RWPE1 (cell line): ENCODE data around the gene MYL1.

Source experiments
- CTCF ChIA-PET: fragments of 350-600 bp; sonication (Branson Sonifier 250); formaldehyde crosslinking; extraction: SDS; loops from one replicate; lab custom pipeline; 2021; lab: Yijun Ruan, JAX
- POLR2A ChIA-PET: fragments of 400-600 bp; formaldehyde crosslinking; extraction: SDS; loops from one replicate; lab custom pipeline; 2020; ENCODE audit warnings: antibody characterized with exemption; ENCODE audit not compliant: low non-redundant PET; lab: Yijun Ruan, JAX
- DNase-seq: peaks from one replicate; pipeline ENCODE4 v3.0.0; 2012; ENCODE audit warnings: low spot score
- H3K27ac ChIP-seq: fragments of 450-650 bp; 2 replicates; pipeline ENCODE4 v1.5.1; 2017
- TF ChIP-seq, protein P1 (sequence below): fragments of 450-650 bp; conservative IDR thresholded peaks from 2 replicates; pipeline ENCODE4 v1.5.1; 2017; ENCODE audit warnings: low read depth, mild to moderate bottlenecking

The MYL1 gene

DNA sequence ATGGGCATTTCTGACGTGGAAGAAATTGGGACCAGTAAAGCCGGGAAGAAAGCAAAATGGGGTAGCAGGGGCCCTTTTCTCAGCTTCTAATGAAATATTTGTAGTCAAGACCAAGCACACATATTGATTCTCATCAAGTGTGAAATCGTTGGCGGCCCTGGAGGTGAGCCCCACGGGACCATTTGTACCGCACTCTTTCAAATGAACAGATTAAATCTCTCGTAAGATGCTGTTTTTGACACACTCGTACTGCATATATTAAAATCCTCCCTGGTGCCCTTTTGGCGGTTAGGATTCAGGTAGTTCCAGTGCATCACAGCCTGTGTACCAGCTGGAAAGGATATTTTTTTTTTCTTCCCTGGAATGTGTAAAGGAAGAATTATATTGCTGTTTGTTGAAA is 9.9 kb upstream of the MYL1 start:
- TF ChIP-seq, protein P1, sequence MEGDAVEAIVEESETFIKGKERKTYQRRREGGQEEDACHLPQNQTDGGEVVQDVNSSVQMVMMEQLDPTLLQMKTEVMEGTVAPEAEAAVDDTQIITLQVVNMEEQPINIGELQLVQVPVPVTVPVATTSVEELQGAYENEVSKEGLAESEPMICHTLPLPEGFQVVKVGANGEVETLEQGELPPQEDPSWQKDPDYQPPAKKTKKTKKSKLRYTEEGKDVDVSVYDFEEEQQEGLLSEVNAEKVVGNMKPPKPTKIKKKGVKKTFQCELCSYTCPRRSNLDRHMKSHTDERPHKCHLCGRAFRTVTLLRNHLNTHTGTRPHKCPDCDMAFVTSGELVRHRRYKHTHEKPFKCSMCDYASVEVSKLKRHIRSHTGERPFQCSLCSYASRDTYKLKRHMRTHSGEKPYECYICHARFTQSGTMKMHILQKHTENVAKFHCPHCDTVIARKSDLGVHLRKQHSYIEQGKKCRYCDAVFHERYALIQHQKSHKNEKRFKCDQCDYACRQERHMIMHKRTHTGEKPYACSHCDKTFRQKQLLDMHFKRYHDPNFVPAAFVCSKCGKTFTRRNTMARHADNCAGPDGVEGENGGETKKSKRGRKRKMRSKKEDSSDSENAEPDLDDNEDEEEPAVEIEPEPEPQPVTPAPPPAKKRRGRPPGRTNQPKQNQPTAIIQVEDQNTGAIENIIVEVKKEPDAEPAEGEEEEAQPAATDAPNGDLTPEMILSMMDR = no peak
- POLR2A ChIA-PET = no interaction called here
- CTCF ChIA-PET = no interaction called here
- H3K27ac ChIP-seq = no peak overlapping the region
- DNase-seq = no peak

DNA sequence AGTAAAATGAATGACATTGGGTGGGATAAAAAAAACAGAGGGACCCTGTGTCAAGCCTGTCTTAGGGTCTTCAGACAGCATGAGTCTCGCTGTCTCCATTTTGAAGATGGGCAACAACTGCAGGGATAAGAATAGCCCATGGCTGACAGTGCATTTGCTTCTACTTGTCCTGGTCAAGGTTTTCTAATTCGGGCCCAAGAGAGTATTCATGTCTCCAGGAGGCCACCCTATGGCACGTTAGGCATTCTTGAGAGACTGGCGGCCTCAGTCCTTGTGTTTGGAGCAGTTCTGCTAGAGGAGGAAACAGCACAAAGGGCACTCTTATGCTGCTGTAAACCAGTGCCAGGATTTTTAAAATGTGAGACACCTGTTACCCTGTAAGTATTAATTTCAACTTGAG is 9.5 kb upstream of the MYL1 start:
- ChIA-PET POLR2A (no interaction called here), CTCF (no interaction called here)
- DNase-seq = no peak
- H3K27ac ChIP-seq = no peak overlapping the region
- TF ChIP-seq, protein P1 = no peak

DNA sequence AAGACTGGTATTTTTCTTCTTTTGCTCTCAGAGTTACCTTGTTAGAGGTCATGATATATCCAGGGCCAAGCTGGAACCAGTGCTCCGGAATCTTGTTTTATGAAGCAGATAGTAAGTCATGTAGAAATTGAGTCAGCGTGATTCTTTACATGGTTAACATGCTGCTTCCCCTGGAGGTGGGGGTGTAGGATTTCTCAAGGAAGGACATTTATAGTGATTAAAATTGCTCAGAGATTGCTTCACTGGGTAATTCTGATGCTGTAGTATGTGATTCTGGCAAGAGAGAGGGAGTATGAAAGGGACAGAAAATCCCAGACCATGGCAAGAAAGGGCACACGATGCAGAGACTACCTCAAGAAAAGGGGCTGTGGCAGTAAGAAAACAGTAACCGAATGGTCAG is 8.0 kb upstream of the MYL1 start:
- ChIA-PET POLR2A (no interaction called here), CTCF (no interaction called here)
- TF ChIP-seq, protein P1 = no peak
- H3K27ac ChIP-seq = no peak overlapping the region
- DNase-seq = no peak

DNA sequence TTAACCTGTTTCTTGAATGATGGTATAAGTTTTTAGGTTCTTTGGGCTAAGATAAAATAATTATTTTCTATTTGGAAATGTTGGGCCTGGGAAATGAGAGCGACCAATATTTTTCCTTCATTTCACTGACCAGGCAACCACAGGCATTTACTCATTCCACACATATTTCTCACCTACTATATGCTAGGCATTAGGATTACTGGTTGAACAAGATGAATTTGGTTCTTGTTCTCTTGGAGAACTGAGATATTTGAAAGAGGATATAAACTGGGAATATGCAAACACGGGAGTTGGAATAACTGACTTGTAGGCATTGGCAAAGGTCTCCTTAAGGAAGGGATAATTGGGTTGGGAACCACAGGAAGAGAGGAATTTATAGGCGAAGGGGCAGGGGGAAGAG is 3.9 kb upstream of the MYL1 start:
- DNase-seq = no peak
- no peak overlapping the region for H3K27ac ChIP-seq
- TF ChIP-seq, protein P1 = no peak
- ChIA-PET CTCF (no interaction called here), POLR2A (no interaction called here)

DNA sequence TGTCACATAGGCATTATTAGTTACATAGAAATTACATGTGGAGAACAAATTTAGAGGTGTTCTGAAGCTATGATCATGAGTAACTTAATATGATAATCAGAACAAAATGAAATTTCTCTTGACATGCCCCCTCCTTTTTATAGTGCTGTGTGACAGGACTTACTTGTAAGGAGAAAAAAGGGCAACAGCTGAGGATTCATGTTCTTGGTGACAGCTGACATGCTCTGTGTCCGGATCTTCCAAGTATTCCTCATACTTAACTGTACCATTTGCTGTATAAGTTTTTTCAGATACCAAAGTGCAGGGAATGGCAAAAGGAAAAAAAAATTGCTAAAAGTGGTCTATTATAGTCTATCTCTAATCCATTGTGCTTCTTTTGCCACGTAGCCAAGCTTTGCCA is 3.5 kb upstream of the MYL1 start:
- DNase-seq = no peak
- CTCF ChIA-PET = no interaction called here
- no peak overlapping the region for H3K27ac ChIP-seq
- TF ChIP-seq, protein P1 = no peak
- POLR2A ChIA-PET = no interaction called here

- TF ChIP-seq, protein P1 = no peak
These were observed 4.4 kb downstream of the MYL1 start for GRCh38 chr2:210310550-210310949.

GRCh38 chr2:210309548-210310233 is 5.3 kb downstream of the MYL1 start:
- CTCF ChIA-PET = no interaction called here
- no peak overlapping the region for H3K27ac ChIP-seq
- POLR2A ChIA-PET = no interaction called here
- TF ChIP-seq, protein P1 = no peak
- DNase-seq = no peak

More at GRCh38 chr2:210310550-210310949, 4.4 kb downstream of the MYL1 start:
- no peak for DNase-seq
- CTCF ChIA-PET = no interaction called here
- POLR2A ChIA-PET = no interaction called here
- no peak overlapping the region for H3K27ac ChIP-seq
